Measurements from ENCODE around the gene DOLPP1. TPM values are rescaled to one million over a fixed set of nuclear protein-coding genes. Genes with fewer than 3 reads are reported as not detected.

DOLPP1 gene
- total RNA-seq, 4 donors from 2014 or later = 7.5 to 14.0 (median 10.7) TPM

GRCh38 chr9:129093602-129094386, 12.9 kb downstream of the DOLPP1 start:
- 84 to 88% methylated on average over 19 to 20 of the region's 20 CpGs for WGBS, 2 donors
- intact Hi-C loops (cut with DNase I; ENCODE audit: low total_unique reads) = no loop called here
- H3K4me3 ChIP-seq (ENCODE audit: low read depth, poor library complexity, severe bottlenecking) = no peak overlapping the region
- DNase-seq (ENCODE audit: low spot score in 2 of 2) = peak in 1 of 2 donors; percentile 74
- no peak for TF ChIP-seq POLR2A (IDR thresholded peaks at IDR 0.05)

- intact Hi-C loops (cut with DNase I; ENCODE audit: low total_unique reads) = no loop called here
- WGBS, 2 donors = 87 to 88% methylated on average over 9 to 12 of the region's 13 CpGs
- no peak for TF ChIP-seq POLR2A (IDR thresholded peaks at IDR 0.05)
- no peak for TF ChIP-seq CTCF (IDR thresholded peaks at IDR 0.05)
- DNase-seq (ENCODE audit: low spot score in 2 of 2) = peak in 1 of 2 donors; percentile 80
- no peak overlapping the region for H3K4me3 ChIP-seq (ENCODE audit: low read depth, poor library complexity, severe bottlenecking)
Measured at GRCh38 chr9:129094387-129095169, 13.7 kb downstream of the DOLPP1 start.

- WGBS, 2 donors = 91 to 95% methylated on average over 19 to 21 of the region's 21 CpGs
- no peak overlapping the region for H3K4me3 ChIP-seq (ENCODE audit: low read depth, poor library complexity, severe bottlenecking)
- intact Hi-C loops (cut with DNase I; ENCODE audit: low total_unique reads) = no loop called here
- TF ChIP-seq CTCF (IDR thresholded peaks at IDR 0.05) = no peak
- TF ChIP-seq POLR2A (IDR thresholded peaks at IDR 0.05) = no peak
- DNase-seq (ENCODE audit: low spot score in 2 of 2) = peak in 1 of 2 donors; percentile 81
Measured at GRCh38 chr9:129095170-129095667, 14.3 kb downstream of the DOLPP1 start.

GRCh38 chr9:129095908-129096307, 15.0 kb downstream of the DOLPP1 start:
- TF ChIP-seq CTCF (IDR thresholded peaks at IDR 0.05) (no peak), POLR2A (IDR thresholded peaks at IDR 0.05) (no peak)
- intact Hi-C loops (cut with DNase I; ENCODE audit: low total_unique reads) = no loop called here
- 89 to 95% methylated on average over 3 to 10 of the region's 12 CpGs for WGBS, 2 donors
- H3K4me3 ChIP-seq (ENCODE audit: low read depth, poor library complexity, severe bottlenecking) = no peak overlapping the region
- DNase-seq (ENCODE audit: low spot score in 2 of 2) = no peak

- 91 to 96% methylated on average over 16 of the region's 16 CpGs for WGBS, 2 donors
- DNase-seq (ENCODE audit: low spot score in 2 of 2) = no peak
- TF ChIP-seq CTCF (IDR thresholded peaks at IDR 0.05) = no peak
- no peak for TF ChIP-seq POLR2A (IDR thresholded peaks at IDR 0.05)
- H3K4me3 ChIP-seq (ENCODE audit: low read depth, poor library complexity, severe bottlenecking) = no peak overlapping the region
- intact Hi-C loops (cut with DNase I; ENCODE audit: low total_unique reads) = no loop called here
Measured at GRCh38 chr9:129097671-129098306, 16.9 kb downstream of the DOLPP1 start.

GRCh38 chr9:129098328-129098727, 17.4 kb downstream of the DOLPP1 start:
- WGBS, 2 donors = 81 to 95% methylated on average over 8 to 10 of the region's 11 CpGs
- no peak for DNase-seq (ENCODE audit: low spot score in 2 of 2)
- intact Hi-C loops (cut with DNase I; ENCODE audit: low total_unique reads) = no loop called here
- TF ChIP-seq CTCF (IDR thresholded peaks at IDR 0.05) (no peak), POLR2A (IDR thresholded peaks at IDR 0.05) (no peak)
- H3K4me3 ChIP-seq (ENCODE audit: low read depth, poor library complexity, severe bottlenecking) = no peak overlapping the region

Measured in lower leg skin (tissue), 4 donors.